Left renal pelvis (tissue), 4 donors: ENCODE results near the gene DNAI4. TPM values are rescaled to one million over a fixed set of nuclear protein-coding genes. Genes with fewer than 3 reads are reported as not detected.
"Not testable (repeated sequence)": the region's sequence is repeated elsewhere in the genome, so short reads cannot be mapped to it uniquely, and the experiment has no call there.

Experiments
- DNase-seq, 4 donors: peaks; one replicate each; pipeline ENCODE4 v3.0.0-alpha.2; 2013; ENCODE audit warnings: low read depth in 4 of 4, low spot score in 3 of 4
- polyA plus RNA-seq, 4 donors: library from polyadenylated mRNA; unstranded; fragments of 120-200 nt; gene quantifications; one replicate each; pipeline ENCODE4 v1.2.1, GENCODE V29; 2013; ENCODE audit not compliant: insufficient read length in 4 of 4

The DNAI4 gene
- polyA plus RNA-seq, 4 donors = 6.3 to 17.3 (median 15.8) TPM

DNA sequence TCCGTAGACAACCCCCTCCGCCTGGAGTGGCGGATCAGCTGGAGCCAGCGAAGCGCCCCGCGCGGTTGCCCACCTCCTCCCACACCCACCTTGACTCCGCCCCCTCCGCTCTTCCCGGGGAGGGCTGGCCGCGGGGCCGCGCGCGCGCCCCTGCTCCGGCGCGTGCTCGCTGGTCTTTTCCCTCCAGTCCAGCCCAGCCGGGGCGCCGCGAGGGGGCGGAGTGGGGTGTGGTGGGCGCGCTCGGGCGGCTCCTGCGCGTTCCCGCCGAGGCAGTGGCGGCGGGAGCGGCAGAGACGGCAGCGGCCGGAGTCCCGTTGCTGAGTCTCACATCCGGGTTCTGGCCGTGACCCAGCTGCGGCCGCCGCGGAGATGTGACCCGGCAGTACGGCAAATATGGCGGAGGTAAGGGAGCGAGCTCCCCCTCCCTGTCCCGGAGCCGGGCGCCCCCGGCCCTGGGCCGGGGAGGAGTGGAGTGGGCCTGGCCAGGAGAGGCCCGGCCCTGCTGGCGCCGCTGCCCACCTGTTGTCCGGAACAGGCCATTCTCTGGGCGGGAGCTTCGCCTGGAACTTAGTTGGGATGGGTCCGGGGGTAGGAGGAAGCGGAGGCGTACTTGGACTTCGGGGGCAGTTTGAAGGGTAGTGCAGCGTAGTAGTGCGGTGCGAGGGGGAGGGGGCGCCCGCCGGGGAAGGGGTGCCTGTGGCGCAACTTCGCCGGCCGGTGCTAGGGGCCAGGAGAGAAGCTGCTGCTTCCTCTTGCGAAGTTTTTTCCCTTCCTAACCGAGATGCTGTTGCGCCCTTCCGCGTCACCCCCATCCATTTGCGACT lies 5.6 kb upstream of the DNAI4 start:
- peak; percentile 82 to 90 (median 87) for DNase-seq

DNA sequence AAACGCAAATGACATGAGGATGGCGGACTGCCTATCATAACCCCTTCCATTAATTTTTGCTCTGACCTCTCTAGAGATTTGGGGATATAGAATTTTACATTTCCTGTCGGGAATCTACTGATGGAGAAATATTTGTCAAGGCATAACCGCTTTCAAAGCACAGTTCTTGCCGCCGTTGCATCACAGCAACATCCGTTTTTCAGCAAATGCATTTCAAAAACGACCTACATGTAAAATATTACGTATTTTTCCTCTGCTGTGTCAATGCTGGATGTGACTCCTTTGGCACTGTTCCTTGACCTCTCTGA lies 5.0 kb upstream of the DNAI4 start:
- no peak for DNase-seq

DNA sequence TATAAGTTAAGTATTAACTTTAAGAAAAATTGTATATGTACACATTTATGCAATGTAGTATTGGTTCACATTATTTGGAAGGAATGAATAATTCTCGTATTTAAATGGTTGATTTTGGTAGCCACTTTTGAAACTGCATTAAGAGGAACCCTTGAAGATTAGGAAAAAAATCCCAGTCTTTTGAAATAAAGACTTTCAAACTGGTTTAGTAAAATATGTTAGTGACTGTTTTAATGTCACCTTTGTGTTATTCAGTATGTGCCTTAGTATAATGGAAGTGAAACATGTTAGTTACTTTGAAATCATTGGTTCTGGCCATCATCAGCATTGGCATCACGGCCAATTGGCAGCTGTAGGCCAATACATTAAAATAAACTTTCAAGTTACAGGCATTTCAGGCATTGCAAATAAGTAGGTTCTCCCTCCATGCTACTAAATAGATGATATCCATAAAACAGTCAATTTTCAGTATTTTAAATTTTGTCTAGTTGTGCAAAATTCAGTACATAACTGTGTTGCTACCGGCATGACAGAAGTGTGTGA lies 4.6 kb upstream of the DNAI4 start:
- no peak for DNase-seq

DNA sequence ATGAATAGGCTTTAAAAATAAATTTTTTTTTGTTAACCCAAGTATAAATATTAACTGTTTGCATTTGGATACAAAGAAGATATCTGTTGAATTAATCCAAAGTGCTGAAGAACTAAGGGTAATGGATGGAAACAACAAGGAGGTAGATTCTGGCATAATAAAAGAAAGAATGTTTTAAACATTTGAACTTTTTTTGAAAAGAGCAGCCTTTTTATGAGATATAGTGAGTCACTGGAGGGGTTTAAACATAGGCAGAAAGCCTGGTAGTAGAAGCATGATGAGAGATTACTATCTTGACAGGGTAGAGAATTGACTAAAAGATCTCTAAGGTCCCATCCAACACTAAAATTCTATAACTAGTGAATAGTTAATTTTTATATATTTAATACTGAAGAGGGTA lies 2.9 kb upstream of the DNAI4 start:
- no peak for DNase-seq

DNA sequence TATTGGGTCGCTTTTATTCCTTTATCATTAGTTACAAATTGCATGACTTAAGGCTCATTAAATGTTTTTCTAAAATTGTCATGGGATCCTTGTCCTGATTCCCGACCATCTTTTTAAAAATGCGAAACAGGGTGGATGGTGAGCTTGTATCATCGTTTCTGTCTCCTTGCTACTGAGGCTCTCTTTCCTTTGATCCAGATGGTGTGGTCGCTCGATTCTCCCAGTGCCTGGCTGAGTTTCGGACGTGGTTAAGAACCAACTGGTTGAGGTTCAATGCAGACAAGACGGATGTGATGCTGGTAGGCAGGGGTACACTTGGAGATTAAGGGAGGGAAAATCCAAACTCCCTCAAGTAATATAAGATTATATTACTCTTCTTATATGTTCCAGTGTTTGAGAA lies 1.3 kb upstream of the DNAI4 start:
- DNase-seq = no peak

DNA sequence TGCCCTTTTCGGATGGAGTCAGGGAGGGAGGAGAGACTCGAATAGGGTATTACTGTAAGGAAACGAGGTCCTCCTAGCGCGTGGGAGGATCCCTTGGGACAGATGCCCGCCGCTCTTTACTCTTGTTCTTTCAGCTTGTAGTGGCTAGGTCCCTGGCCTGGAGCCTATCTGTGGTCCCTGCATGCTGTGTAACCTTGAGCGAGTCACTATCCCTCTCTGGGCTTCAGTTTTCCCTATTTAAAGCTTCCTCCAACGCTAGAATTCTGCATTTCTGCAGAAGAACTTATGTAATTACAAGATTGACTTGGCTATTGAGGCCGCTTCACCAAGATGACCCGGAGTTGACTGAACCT lies 878 bp upstream of the DNAI4 start:
- no peak for DNase-seq

DNA sequence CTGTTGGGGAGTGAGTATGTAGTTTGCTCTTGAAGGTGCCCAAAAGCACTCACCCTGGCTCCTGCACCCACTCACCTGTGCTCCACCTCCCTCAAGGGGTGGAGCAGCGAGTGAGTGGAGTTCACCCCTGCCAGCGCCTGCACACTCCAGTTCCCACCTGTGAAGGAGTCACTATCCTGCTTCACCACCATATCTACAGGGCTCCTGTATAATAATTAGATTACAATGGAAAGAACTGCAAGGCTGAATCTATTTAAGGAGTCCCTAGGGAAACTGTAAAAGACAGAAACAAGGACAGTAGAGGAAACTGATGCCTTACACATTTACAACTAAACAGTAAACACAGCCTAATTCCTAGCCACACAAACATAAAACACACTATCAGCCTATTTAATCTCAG lies 4.1 kb downstream of the DNAI4 start:
- no peak for DNase-seq

DNA sequence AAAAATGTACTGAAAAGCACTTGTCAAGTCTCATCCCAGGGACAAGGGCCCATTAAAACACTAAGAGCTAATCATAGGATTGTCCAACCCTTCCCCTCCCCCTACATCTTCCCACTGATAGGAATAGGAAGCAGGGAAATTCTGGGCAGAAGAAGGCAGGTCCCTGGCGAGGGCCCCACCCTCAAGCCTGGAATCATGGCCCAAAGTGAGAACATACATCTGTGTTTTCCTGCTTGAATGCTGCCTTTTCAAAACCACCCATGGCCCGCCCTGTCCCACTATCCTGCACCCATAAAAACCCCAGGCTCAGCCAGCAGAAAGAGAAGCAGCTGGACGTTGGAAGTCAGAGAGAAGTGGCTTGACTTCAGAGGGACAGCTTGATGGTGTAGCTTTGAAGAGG lies 4.8 kb downstream of the DNAI4 start:
- DNase-seq = no peak

DNA sequence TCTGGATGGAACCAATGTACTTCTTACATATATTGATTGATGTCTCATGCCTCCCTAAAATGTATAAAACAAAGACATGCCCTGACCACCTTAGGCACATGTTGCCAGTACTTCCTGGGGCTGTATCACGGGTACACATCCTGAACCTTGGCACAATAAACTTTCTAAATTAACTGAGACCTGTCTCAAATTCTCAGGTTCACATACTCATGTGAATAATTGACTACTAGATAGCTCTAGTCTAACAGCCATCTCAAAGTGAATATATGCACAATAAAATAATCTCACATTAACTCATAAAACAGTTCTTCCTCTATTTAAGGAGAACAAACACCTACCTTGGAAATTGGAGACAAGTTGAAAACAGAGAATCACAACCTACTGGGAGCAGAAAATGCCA lies 5.6 kb downstream of the DNAI4 start:
- no peak for DNase-seq

DNA sequence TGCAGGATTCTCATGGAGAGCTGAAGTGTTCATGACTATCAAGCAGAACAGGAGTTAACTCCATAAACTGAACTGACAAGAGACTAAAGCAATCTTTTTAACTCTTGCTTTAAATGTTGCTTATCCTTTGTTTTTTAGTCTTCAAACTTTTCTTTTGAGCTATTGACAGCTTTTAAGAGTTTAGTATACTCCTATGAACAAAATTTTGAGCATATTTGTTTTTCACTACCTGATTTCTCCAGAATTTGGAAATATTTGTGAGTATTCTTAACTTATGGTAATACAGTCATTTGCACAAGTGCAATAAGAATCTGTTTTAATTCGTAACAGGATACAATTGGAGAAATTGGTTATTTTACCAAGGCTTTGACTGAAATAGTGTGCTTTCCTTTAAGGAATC lies 7.2 kb downstream of the DNAI4 start:
- DNase-seq = no peak

DNA sequence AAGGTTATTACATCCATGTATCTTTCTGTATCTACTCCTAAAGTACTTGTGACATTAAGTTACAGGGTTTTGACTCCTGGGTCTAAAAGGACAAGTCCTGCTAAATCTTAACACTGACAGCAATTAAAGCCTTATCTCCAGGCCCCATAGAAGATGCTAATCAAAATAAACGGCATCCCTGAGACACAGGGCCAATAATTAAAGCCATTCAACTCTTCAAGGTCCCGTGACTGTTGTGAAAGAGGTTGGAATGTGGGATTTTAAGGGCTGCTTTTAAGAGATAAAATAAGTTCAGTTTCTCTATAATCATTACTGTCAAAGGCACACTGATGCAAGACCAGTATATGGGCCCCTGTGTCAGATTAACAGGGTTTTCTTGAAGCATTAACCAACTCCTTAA lies 8.3 kb downstream of the DNAI4 start:
- DNase-seq = no peak

DNA sequence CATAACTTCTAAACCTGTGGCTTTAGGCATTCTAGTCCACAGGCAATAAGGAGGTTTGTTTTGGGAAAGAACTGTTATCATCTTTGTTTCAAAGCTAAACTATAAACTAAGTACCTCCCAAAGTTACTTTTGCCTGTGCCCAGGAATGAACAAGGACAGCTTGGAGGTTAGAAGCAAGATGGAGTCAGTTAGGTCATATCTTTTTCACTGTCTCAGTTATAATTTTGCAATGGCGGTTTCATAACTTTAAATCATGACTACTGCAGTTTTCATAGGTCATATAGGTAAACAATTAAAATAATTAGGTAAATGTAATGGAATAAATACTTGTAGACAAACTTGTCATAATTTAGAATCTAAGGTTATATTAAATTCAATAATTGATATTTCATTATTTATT lies 9.5 kb downstream of the DNAI4 start:
- DNase-seq = not testable (repeated sequence)

DNA sequence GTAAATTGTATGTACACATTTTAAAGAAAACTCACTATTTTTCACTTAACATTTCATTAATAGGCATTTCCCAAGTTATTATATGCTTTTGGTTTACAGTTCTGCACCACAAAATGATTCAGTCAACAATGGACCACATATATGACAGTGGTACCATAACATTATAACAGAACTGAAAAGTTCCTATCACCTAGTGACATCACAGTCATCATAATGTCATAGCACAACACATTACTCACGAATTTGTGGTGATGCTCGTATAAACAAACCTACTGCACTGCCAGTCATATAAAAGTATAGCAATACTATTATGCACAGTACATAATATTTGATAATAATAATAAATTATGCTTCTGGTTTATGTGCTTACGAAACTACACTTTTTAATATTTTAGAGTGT lies 30.9 kb downstream of the DNAI4 start:
- no peak for DNase-seq

DNA sequence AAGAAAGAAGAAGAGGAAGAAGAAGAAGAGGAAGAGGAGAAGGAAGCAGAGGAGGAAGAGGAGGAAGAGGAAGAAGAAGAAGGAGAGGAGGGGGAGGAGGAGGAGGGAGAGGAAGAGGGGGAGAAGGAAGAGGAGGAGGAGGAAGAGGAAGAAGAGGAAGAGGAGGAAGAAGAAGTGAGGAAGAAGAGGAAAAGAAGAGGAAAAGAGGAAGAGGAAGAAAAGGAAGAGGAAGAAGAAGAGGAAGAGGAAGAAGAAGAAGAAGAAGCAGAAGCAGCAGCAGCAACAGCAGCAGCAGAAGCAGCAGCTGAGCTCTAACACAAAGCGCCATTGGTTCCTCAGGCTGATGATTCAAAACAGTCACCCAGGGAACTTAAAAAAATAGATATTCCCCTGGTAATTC lies 34.0 kb downstream of the DNAI4 start:
- DNase-seq = no peak

DNA sequence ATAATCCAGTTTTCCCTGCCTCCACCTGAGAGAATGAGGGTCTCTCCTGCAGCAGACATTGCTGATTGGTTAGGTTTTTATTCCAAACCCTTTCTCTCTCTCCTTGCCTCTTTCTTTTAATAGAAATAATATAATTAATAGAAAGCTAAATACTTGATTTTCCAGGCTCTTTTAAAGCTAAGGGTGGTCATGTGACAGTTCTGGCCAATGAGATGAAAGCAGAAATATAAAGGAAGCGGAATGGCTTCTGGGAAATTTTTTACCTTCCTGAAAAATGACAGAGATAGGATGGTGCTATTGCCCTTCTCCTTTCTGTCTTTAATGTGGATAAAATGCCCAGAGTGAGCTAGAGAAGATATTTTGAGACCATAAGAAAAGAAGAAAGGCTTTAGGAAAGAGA lies 35.6 kb downstream of the DNAI4 start:
- no peak for DNase-seq

DNA sequence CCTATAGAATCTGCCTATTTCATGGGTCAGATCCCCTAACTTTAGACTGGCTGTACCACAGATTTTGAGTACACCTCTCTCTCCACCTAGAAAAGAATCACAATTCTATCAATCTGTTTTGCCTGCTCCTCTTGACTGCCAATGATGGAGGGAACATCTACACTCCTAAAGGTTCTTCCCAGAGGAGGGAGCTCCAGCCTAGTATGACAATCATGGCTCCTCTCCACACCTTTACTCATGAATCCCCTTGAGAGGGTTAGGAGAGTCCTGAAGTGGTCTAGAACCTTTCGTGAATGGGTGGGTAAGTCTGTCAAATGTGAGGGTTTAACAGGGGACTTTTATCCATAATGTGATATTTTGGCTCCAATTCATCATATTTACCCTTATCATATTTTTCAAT lies 48.0 kb downstream of the DNAI4 start:
- DNase-seq = no peak

DNA sequence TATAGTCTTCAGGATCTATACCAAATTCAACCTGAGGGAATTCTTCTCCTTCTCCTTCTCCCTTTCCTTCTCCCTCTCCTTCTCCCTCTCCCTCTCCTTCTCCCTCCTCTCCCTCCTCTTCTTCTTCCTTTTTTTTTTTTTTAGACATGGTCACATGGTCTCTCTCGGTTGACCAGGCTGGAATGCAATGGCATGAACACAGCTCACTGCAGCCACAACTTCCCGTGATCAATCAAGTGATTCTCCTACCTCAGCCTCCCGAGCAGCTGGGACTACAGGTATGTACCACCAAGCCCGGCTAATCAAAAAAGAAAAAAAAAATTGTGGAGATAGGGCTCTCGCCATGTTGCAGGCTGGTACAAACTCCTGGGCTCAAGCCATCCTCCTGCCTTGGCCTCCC lies 51.5 kb downstream of the DNAI4 start:
- DNase-seq = no peak

DNA sequence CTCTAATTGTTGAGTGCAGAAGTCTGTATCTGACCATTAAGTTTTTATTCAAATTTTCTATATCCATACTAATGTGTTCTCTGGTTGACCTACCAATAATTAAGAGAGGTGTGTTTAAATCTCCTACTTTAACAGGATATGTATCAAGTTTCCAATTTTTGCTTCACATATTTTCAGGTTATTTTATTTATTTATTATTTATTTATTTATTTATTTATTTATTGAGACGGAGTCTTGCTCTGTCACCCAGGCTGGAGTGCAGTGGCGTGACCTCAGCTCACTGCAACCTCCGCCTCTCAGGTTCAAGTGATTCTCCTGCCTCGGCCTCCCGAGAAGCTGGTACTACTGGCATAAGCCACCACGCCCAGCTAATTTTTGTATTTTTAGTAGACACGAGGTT lies 52.6 kb downstream of the DNAI4 start:
- DNase-seq = not testable (repeated sequence)

DNA sequence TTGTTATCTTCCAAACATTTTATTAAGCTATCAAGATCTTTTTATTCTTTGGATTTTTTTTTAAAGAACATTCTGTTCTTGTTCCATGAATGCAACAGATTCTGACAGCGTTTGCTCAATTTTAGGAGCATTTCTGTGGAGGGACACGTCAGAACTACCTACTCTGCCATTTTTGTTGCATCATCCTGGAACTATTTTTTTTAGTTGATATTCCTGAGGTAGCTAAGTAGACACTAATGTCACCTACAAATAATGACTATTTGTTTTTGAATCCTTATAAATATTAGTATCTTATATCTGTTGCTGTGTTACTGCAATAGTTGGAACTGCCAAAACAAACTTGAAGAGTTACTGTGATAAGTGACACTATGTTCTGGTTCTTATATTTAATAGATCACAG lies 57.2 kb downstream of the DNAI4 start:
- DNase-seq = no peak

DNA sequence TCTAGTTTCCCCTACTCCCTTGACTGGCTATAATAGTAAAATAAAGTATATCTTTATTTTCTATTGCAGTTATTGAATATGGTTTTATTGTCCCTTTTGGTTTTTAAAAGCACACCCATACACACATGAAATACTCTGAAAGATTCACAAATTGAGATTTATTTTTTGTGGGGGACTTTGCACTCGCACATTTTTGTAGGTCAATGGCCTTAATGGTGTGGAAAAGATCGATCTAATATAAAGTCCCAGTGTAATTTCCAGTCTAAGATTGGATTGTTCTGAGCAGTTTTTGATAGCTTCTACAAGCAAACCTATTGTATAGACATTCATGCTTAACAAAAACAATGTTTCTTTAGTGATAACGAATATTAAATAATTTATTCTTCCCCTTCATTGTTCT lies 64.1 kb downstream of the DNAI4 start:
- no peak for DNase-seq

DNA sequence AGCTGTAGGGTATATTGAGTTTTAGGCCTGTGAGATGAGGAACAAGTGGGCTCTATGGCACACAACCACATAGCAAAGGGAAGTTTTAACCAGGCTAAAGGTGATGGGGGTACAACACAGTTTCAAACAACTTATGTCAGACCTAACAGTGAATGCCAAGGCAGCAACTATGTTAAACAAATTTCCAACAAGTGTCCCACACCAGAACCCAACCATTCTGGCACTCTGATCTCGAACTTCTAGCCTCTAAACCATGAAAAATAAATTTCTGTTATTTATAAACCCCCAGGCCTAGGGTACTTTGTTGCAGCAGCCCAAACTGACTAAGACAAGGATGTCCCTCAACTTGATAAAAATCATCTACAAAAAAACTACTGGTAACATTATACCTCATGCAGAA lies 71.3 kb downstream of the DNAI4 start:
- no peak for DNase-seq

DNA sequence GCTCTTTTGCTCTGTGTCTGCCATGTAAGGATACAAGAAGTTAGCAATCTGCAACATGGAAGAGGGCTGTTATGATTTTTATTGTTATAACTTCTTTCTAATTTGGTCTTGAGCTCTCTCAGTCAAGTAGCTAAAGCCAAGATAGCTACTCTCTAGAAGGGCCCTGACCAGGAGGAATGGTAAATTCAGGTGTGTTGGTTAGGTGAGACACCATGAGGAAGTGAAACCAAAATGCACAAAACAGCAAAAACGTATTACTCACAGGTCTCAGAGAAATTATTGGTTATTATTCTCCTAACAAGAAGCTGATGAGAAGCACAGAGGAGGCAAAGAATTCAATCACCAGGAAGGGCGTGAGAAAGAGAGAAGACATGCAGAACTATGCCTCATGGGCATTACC lies 71.8 kb downstream of the DNAI4 start:
- DNase-seq = no peak

DNA sequence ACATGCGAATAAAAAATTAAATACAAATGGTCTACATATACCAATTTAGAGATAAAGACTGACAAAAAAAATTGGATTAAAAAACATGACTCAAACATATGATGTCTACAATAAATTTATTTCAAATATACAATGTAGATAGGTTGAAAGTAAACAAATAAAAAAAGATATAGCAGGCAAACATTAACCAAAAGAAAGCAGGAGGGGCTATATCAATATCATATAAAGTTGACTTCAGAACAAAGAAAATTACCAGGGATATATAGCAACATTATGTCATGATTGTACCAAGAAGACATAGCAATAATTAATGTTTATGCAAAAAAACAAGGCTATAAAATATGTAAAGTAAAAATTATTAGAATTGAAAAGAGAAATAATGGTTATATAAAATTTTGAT lies 73.7 kb downstream of the DNAI4 start:
- DNase-seq = no peak
